CD14-positive monocyte (primary cell): ENCODE measurements around the gene PIP5K1B. TPM values are rescaled to one million over a fixed set of nuclear protein-coding genes. Genes with fewer than 3 reads are reported as not detected.

Experiments
- DNase-seq, 3 donors: peaks; one replicate each; pipeline ENCODE4 v3.0.0-alpha.2; 2011 to 2022
- H2AFZ ChIP-seq: 2 replicates; pipeline ENCODE4 v1.6.0; 2012; ENCODE audit warnings: mild to moderate bottlenecking, low read depth, low read length, inconsistent platforms; ENCODE audit not compliant: insufficient read depth, poor library complexity, severe bottlenecking
- H3K27ac ChIP-seq, 2 donors: 1 replicate in 1 of 2; 2 replicates in 1 of 2; pipeline ENCODE4 v1.5.1; 2012 to 2013; ENCODE audit warnings: low read length in 2 of 2, control low read depth in 1 of 2, inconsistent platforms in 1 of 2, low read depth in 1 of 2, mild to moderate bottlenecking in 1 of 2
- H3K27me3 ChIP-seq, 2 donors: one replicate each; pipeline versions ENCODE4 v1.6.0 to v1.6.1; 2011 to 2013; ENCODE audit warnings: low read length in 2 of 2; ENCODE audit not compliant: control insufficient read depth in 2 of 2, insufficient read depth in 2 of 2
- H3K36me3 ChIP-seq, 2 donors: replicated peaks in 1 of 2; 1 replicate in 1 of 2; 2 replicates in 1 of 2; pipeline versions ENCODE4 v1.5.1 to v1.6.1; 2012 to 2013; ENCODE audit warnings: low read length in 2 of 2, control low read depth in 1 of 2, inconsistent platforms in 1 of 2, mild to moderate bottlenecking in 1 of 2; ENCODE audit not compliant: insufficient read depth in 2 of 2, control insufficient read depth in 1 of 2
- H3K4me1 ChIP-seq, 2 donors: 1 replicate in 1 of 2; 2 replicates in 1 of 2; pipeline versions ENCODE4 v1.5.1 to v1.6.1; 2012 to 2013; ENCODE audit warnings: low read length in 2 of 2, control low read depth in 1 of 2, inconsistent platforms in 1 of 2, mild to moderate bottlenecking in 1 of 2, moderate library complexity in 1 of 2; ENCODE audit not compliant: insufficient read depth in 2 of 2, control insufficient read depth in 1 of 2
- H3K4me2 ChIP-seq: replicated peaks from 2 replicates; pipeline ENCODE3; 2012; ENCODE audit warnings: low read length, moderate library complexity, mild to moderate bottlenecking; ENCODE audit not compliant: poor library complexity, severe bottlenecking; ENCODE audit errors: extremely low read depth
- H3K4me3 ChIP-seq, 3 experiments: fragments of 200-600 bp in 1 of 3; sonication (generic) in 1 of 3; replicated peaks in 1 of 3; 1 replicate in 2 of 3; 2 replicates in 1 of 3; pipeline ENCODE4 v1.5.1; 2011 to 2013; ENCODE audit warnings: low read length in 3 of 3, mild to moderate bottlenecking in 3 of 3, control low read depth in 2 of 3, low read depth in 2 of 3, inconsistent platforms in 1 of 3, moderate library complexity in 1 of 3
- H3K79me2 ChIP-seq: 2 replicates; pipeline ENCODE4 v1.6.0; 2012; ENCODE audit warnings: mild to moderate bottlenecking, control low read depth, inconsistent platforms, low read length, moderate library complexity; ENCODE audit not compliant: insufficient read depth
- H3K9ac ChIP-seq: 2 replicates; pipeline ENCODE4 v1.6.0; 2017; ENCODE audit warnings: low read length, mild to moderate bottlenecking; ENCODE audit not compliant: insufficient read depth, poor library complexity, severe bottlenecking
- H3K9me3 ChIP-seq, 2 donors: replicated peaks in 1 of 2; 1 replicate in 1 of 2; 2 replicates in 1 of 2; pipeline versions ENCODE4 v1.5.1 to v1.6.1; 2012 to 2013; ENCODE audit warnings: low read length in 2 of 2, control low read depth in 1 of 2; ENCODE audit not compliant: control insufficient read depth in 1 of 2, insufficient read depth in 1 of 2
- H4K20me1 ChIP-seq: 2 replicates; pipeline ENCODE4 v1.6.0; 2012; ENCODE audit warnings: mild to moderate bottlenecking, low read length, control low read depth, moderate library complexity; ENCODE audit not compliant: insufficient read depth
- H3K27ac Mint-ChIP-seq, 7 donors: one replicate each; pipeline ENCODE4 v1.8.0; 2020; ENCODE audit warnings: mild to moderate bottlenecking in 7 of 7, mixed read lengths in 7 of 7, moderate library complexity in 6 of 7, inconsistent platforms in 2 of 7
- H3K27me3 Mint-ChIP-seq, 3 donors: one replicate each; pipeline ENCODE4 v1.8.0; 2021 to 2022; ENCODE audit warnings: low read depth in 3 of 3, mild to moderate bottlenecking in 3 of 3, mixed read lengths in 3 of 3, moderate library complexity in 3 of 3, inconsistent platforms in 1 of 3
- H3K36me3 Mint-ChIP-seq, 2 donors: one replicate each; pipeline ENCODE4 v1.8.0; 2020; ENCODE audit warnings: mixed read lengths in 2 of 2, inconsistent platforms in 1 of 2, mild to moderate bottlenecking in 1 of 2
- H3K4me1 Mint-ChIP-seq: one replicate; pipeline ENCODE4 v1.8.0; 2020; ENCODE audit warnings: mild to moderate bottlenecking, mixed read lengths
- H3K4me3 Mint-ChIP-seq, 2 donors: one replicate each; pipeline ENCODE4 v1.8.0; 2020; ENCODE audit warnings: mild to moderate bottlenecking in 2 of 2, mixed read lengths in 2 of 2, moderate library complexity in 1 of 2
- H3K9me3 Mint-ChIP-seq, 7 donors: one replicate each; pipeline ENCODE4 v1.8.0; 2020 to 2022; ENCODE audit warnings: mixed read lengths in 7 of 7, mild to moderate bottlenecking in 6 of 7, moderate library complexity in 6 of 7, inconsistent platforms in 2 of 7
- CTCF ChIP-seq: fragments of 200-600 bp; IDR thresholded peaks from one replicate; pipeline ENCODE4 v1.8.0; 2022; ENCODE audit warnings: antibody characterized with exemption, mild to moderate bottlenecking
- WGBS: methylation state at CpG from one replicate; pipeline ENCODE4 v1.1.5; 2013; ENCODE audit warnings: missing lambda C conversion rate; ENCODE audit not compliant: insufficient coverage; 5-methylcytosine and 5-hydroxymethylcytosine counted together
- intact Hi-C, 2 donors: fragments of 100-400 bp; cut with micrococcal nuclease; formaldehyde crosslinking; loops; one replicate each; pipeline versions ENCODE4 v1.15.0 to v1.15.1; 2023
- polyA plus RNA-seq, 3 donors: library from polyadenylated mRNA; depleted of rRNA in 1 of 3; unstranded in 2 of 3; stranded (reverse) in 1 of 3; fragments of 300-500 nt in 2 of 3; fragments of >200 nt in 1 of 3; fragmentation: Illumina TruSeq in 2 of 3; gene quantifications; 1 replicate in 2 of 3; 2 replicates in 1 of 3; pipeline ENCODE4 v1.2.3, GENCODE V29; 2012 to 2021

PIP5K1B gene
- polyA plus RNA-seq, 3 donors: 0.18 to 4.1 (median 0.87) TPM

- peak overlapping the region in 1 of 7 donors; percentile 6 for H3K27ac Mint-ChIP-seq
- H3K4me1 Mint-ChIP-seq: no peaks in the 10 kb centered on the region
- H3K4me3 Mint-ChIP-seq: no peak overlapping the region
- Histone ChIP-seq H3K9ac (no peak overlapping the region), H3K36me3 (no peaks in the 10 kb centered on the region), H3K27me3 (no peaks in the 10 kb centered on the region), H3K9me3 (no peaks in the 10 kb centered on the region), H4K20me1 (no peaks in the 10 kb centered on the region), H3K27ac (no peak overlapping the region), H3K4me3 (no peak overlapping the region), H3K4me1 (peaks cover 9 to 10% of the 10 kb centered on the region in 2 donors), H3K79me2 (peaks cover 5% of the 10 kb centered on the region), H3K4me2 (no peak overlapping the region), H2AFZ (no peak overlapping the region)
- no peaks in the 10 kb centered on the region for H3K36me3 Mint-ChIP-seq
- 100% methylated on average over 1 of the region's 5 CpGs for WGBS
- H3K27me3 Mint-ChIP-seq: no peaks in the 10 kb centered on the region
- intact Hi-C loops: no loop called here
- DNase-seq: peak in 1 of 3 donors; percentile 21
- TF ChIP-seq CTCF: no peak
- no peaks in the 10 kb centered on the region for H3K9me3 Mint-ChIP-seq
Observed at GRCh38 chr9:68775003-68775730, 70.1 kb downstream of the PIP5K1B start.

GRCh38 chr9:68777070-68777763 lies 72.2 kb downstream of the PIP5K1B start:
- WGBS: no CpG with 5 or more reads among the region's 2 CpGs
- Histone ChIP-seq H3K9me3 (no peaks in the 10 kb centered on the region), H3K36me3 (no peaks in the 10 kb centered on the region), H3K4me1 (peaks cover 23 to 30% of the 10 kb centered on the region in 2 donors), H3K79me2 (peaks cover 25% of the 10 kb centered on the region), H3K27ac (no peak overlapping the region), H3K9ac (no peak overlapping the region), H2AFZ (no peak overlapping the region), H3K4me3 (no peak overlapping the region), H3K27me3 (no peaks in the 10 kb centered on the region), H3K4me2 (no peak overlapping the region), H4K20me1 (peaks cover 6% of the 10 kb centered on the region)
- H3K36me3 Mint-ChIP-seq: no peaks in the 10 kb centered on the region
- TF ChIP-seq CTCF: no peak
- H3K4me3 Mint-ChIP-seq: no peak overlapping the region
- no peak for DNase-seq
- peaks cover 6% of the 10 kb centered on the region for H3K4me1 Mint-ChIP-seq
- intact Hi-C loops: no loop called here
- H3K9me3 Mint-ChIP-seq: no peaks in the 10 kb centered on the region
- H3K27ac Mint-ChIP-seq: no peak overlapping the region
- H3K27me3 Mint-ChIP-seq: no peaks in the 10 kb centered on the region
